ENCODE measurements around the gene CHKA. TPM values are rescaled to one million over a fixed set of nuclear protein-coding genes. Genes with fewer than 3 reads are reported as not detected.

Gene CHKA
- polyA plus RNA-seq, 1 of the 3 experiments (the other 2 are of a cell fraction): 12.3 TPM

- WGBS (ENCODE audit: low lambda C conversion rate): 91% methylated on average over 18 of the region's 18 CpGs
- no peak for DNase-seq
- POLR2A ChIA-PET: no interaction called here
- CTCF ChIA-PET: interaction anchor here (1.3 kb wide), 1 partner anchor 107 kb away, joined by 4 read pairs; no protein-coding TSS in a partner anchor
- Histone ChIP-seq H3F3A (replicated peaks; ENCODE audit: insufficient read depth) (no peaks in the 10 kb centered on the region), H3K79me2 (ENCODE audit: insufficient read depth) (no peaks in the 10 kb centered on the region), H3K4me2 (no peak overlapping the region), H3K27me3 (ENCODE audit: insufficient read depth) (no peaks in the 10 kb centered on the region), H3K4me3 (ENCODE audit: low read depth in 2 of 2, low read length in 1 of 2) (no peak overlapping the region), H3K36me3 (replicated peaks in 1 of 2; ENCODE audit: control insufficient read depth in 1 of 2, insufficient read depth in 2 of 2, low read length in 1 of 2) (no peaks in the 10 kb centered on the region), H3K9me3 (no peaks in the 10 kb centered on the region), H4K20me1 (ENCODE audit: insufficient read depth) (no peaks in the 10 kb centered on the region), H3K9ac (no peak overlapping the region), H2AFZ (ENCODE audit: low read depth) (no peak overlapping the region), H3K9me2 (no peaks in the 10 kb centered on the region), H3K4me1 (ENCODE audit: control insufficient read depth in 1 of 2, insufficient read depth in 2 of 2, low read depth in 1 of 2, low read length in 1 of 2) (peaks cover 0 to 20% of the 10 kb centered on the region in 2 experiments; a peak in 1 of 4 replicates), H3K27ac (ENCODE audit: low read depth in 2 of 2, low read length in 1 of 2) (no peak overlapping the region)
- TF ChIP-seq TEAD4 (IDR thresholded peaks at IDR 0.05; ENCODE audit: borderline replicate concordance, insufficient read depth): no peak
- no peak for TF ChIP-seq REST (IDR thresholded peaks at IDR 0.05; ENCODE audit: low read depth, low read length)
- TF ChIP-seq RFX5 (IDR thresholded peaks at IDR 0.05; ENCODE audit: low read length): no peak
- TF ChIP-seq USF2 (IDR thresholded peaks at IDR 0.05; ENCODE audit: borderline replicate concordance, low read depth, low read length): no peak
- no peak for TF ChIP-seq JUND (IDR thresholded peaks at IDR 0.05)
- TF ChIP-seq NFIC (IDR thresholded peaks at IDR 0.05; ENCODE audit: borderline replicate concordance): no peak
- TF ChIP-seq USF1 (IDR thresholded peaks at IDR 0.05; ENCODE audit: borderline replicate concordance, low read depth): no peak
- no peak for TF ChIP-seq SMC3 (IDR thresholded peaks at IDR 0.05; ENCODE audit: low read depth, low read length)
- no peak for TF ChIP-seq ELF1 (IDR thresholded peaks at IDR 0.05)
- TF ChIP-seq TAF1 (IDR thresholded peaks at IDR 0.05; ENCODE audit: borderline replicate concordance, low read depth, low read length): no peak
- no peak for TF ChIP-seq FOSL2 (IDR thresholded peaks at IDR 0.05; ENCODE audit: borderline replicate concordance, low read depth)
- no peak for TF ChIP-seq FOXM1 (IDR thresholded peaks at IDR 0.05; ENCODE audit: low read depth)
- no peak for TF ChIP-seq EP300 (IDR thresholded peaks at IDR 0.05; ENCODE audit: borderline replicate concordance in 1 of 2, low read depth in 1 of 2, low read length in 1 of 2)
- TF ChIP-seq NRF1 (IDR thresholded peaks at IDR 0.05; ENCODE audit: low read depth, low read length): no peak
- TF ChIP-seq FOXJ3 (CRISPR knock-in tag; IDR thresholded peaks at IDR 0.05): no peak
- TF ChIP-seq RXRA (IDR thresholded peaks at IDR 0.05; ENCODE audit: borderline replicate concordance, low read depth): no peak
These were observed 27.1 kb upstream of the CHKA start for GRCh38 chr11:68148071-68148805.

Data from SK-N-SH (cell line).